GM19328 (cell line): ENCODE results near the gene STARD13.
"Not testable (repeated sequence)": the region's sequence is repeated elsewhere in the genome, so short reads cannot be mapped to it uniquely, and the experiment has no call there.

Experiments
- ATAC-seq: cut with Tn5 transposase; IDR thresholded peaks from one replicate; pipeline ENCODE4 v1.9.1; 2021; ENCODE audit warnings: mild to moderate bottlenecking, moderate library complexity; ENCODE audit not compliant: unreplicated experiment

The STARD13 gene

GRCh38 chr13:33181264-33181663, 104.3 kb downstream of the STARD13 start:
- no peak for ATAC-seq

GRCh38 chr13:33180122-33180804, 105.3 kb downstream of the STARD13 start:
- no peak for ATAC-seq

- ATAC-seq, result no peak
These were observed 106.1 kb downstream of the STARD13 start for GRCh38 chr13:33179463-33179862.

GRCh38 chr13:33178209-33178840, 107.2 kb downstream of the STARD13 start:
- no peak for ATAC-seq

- not testable (repeated sequence) for ATAC-seq
These were observed 108.0 kb downstream of the STARD13 start for GRCh38 chr13:33177340-33178208.

GRCh38 chr13:33176526-33176925, 109.0 kb downstream of the STARD13 start:
- ATAC-seq, result no peak

- ATAC-seq, result no peak
These were observed 109.6 kb downstream of the STARD13 start for GRCh38 chr13:33175991-33176390.

GRCh38 chr13:33174931-33175330, 110.6 kb downstream of the STARD13 start:
- ATAC-seq, result no peak

- no peak for ATAC-seq
These were observed 111.1 kb downstream of the STARD13 start for GRCh38 chr13:33174491-33174890.

GRCh38 chr13:33172911-33173310, 112.6 kb downstream of the STARD13 start:
- ATAC-seq, result no peak

- ATAC-seq, result no peak
These were observed 113.2 kb downstream of the STARD13 start for GRCh38 chr13:33172400-33172799.

- no peak for ATAC-seq
These were observed 116.1 kb downstream of the STARD13 start for GRCh38 chr13:33169273-33169980.

GRCh38 chr13:33168321-33168960, 117.1 kb downstream of the STARD13 start:
- ATAC-seq, result no peak

- ATAC-seq, result no peak
These were observed 118.1 kb downstream of the STARD13 start for GRCh38 chr13:33167491-33167890.

- ATAC-seq, result no peak
These were observed 119.8 kb downstream of the STARD13 start for GRCh38 chr13:33165787-33166186.

- ATAC-seq, result no peak
These were observed 121.2 kb downstream of the STARD13 start for GRCh38 chr13:33164331-33164730.

GRCh38 chr13:33162725-33163124, 122.8 kb downstream of the STARD13 start:
- not testable (repeated sequence) for ATAC-seq

GRCh38 chr13:33158816-33159215, 126.7 kb downstream of the STARD13 start:
- no peak for ATAC-seq

- ATAC-seq, result no peak
These were observed 127.3 kb downstream of the STARD13 start for GRCh38 chr13:33158271-33158670.

- no peak for ATAC-seq
These were observed 130.6 kb downstream of the STARD13 start for GRCh38 chr13:33154911-33155310.
